GM19438 (cell line): ENCODE results near the gene POU1F1.
"Not testable (repeated sequence)": the region's sequence is repeated elsewhere in the genome, so short reads cannot be mapped to it uniquely, and the experiment has no call there.

Experiments
- ATAC-seq: cut with Tn5 transposase; IDR thresholded peaks from one replicate; pipeline ENCODE4 v1.9.1; 2021; ENCODE audit warnings: low read depth; ENCODE audit not compliant: unreplicated experiment

The POU1F1 gene

DNA sequence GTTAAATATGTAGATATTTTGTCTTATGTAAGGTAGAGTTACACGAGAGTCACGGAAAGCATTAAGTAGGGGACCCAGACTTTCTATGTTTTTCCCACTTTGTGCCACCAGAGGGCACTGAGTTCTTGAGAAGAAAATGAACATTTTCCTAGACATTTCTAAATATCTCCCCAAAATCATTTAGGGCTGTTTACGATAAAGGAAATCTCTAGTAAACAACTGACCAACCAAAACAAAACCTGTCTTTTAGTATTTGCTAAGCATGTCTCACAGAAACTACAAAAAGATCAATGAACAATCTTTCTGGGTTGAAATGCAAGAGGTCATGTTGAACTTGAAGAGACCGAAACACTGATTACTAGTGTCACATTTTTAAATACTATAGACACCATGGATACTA is 16.1 kb downstream of the POU1F1 start:
- peak; percentile 60 for ATAC-seq

DNA sequence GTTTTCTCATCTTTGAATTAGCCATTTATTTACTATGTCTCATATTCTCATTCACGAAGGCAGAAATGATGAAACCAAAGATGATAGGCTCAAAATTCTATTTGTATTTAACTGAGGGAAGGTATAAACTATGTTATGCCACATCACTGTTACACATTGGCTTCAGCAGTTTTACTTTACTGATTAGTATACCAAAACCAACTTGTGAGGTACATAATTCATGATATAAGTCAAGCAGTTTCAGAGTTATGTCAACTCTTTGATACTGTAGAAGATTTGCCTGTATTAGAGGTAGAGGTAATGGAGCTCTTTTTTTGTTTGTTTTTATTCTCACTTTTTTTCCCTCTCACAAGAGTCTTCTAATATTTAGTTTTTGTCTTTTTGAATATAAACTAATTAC is 26.4 kb downstream of the POU1F1 start:
- no peak for ATAC-seq

DNA sequence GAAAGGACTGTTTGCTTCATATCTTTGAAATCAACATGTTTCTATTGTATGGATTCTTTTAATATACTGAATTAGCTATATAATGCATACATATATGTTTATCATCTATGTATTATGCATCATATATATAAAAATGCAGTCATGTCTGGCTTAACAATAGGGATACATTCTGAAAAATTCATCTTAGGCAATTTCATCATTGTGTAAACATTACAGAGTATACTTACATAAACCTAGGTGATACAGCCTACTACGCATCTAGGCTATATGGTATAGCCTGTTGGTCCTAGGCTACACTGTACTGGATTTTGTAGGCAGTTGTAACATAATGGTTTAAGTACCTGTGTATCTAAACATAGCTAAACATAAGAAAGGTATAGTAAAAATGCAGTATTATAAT is 27.6 kb downstream of the POU1F1 start:
- no peak for ATAC-seq

DNA sequence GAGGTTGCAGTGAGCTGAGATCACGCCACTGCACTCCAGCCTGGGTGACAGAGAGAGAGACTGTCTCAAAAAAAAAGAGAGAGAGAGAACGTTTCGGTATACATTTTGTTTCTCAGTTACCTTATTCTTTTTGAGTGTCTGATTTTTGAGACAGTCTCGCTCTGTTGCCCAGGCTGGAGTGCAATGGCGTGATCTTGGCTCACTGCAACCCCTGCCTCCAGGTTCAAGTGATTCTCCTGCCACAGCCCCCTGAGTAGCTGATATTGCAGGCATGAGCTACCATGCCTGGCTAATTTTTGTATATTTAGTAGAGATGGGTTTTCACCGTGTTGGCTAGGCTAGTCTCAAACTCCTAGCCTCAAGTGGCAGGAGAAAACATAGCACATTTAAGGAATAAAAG is 28.2 kb downstream of the POU1F1 start:
- ATAC-seq, result not testable (repeated sequence)

DNA sequence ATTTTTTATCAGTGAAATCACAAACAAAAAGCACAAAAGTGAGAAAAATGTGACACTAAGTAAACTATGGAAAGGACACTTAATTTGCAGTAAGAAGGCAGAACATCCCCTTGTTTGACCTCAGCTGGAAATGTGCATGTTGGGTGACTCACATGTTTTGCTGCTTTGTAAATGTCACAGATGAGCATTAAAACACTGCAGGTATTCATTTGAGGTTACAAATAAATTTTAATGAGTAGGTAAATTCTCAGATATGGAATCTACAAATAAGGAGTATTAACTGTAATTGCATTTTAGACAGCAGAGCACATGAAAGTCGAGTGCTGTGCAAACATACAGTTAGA is 29.0 kb downstream of the POU1F1 start:
- no peak for ATAC-seq

DNA sequence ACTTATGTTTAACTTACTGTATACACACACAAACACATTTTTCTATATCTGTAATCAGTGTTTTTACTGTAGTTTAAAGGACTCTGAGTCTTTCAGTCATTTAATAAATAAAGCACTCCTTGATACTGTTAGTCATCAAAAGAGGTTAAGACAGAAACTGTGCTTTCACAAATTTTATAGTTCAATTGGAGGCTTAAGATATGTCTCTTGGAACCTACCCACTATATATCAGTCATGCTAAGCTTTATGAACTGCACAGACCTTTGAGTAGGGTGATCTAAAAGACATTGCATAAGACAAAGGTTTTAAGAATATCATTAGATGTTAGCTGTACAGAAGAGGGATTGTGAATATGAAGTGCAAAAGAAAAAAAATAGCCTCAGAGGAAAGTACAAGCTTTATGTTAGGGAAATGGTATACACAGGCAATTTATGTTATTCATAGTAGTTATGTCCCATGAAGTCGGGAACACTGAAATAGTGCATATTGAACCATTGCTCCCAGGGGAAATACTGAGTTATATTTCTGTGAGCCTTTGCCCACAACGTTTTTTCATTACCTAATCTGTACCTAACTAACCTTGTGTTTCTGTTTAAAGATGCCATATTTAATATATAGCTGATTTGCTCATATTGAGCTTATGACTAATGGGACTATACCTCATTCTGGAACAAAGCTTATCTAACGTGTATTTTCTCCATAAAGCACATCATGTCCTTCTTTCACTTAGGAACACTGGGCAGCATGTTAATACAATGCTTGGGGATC is 29.5 kb downstream of the POU1F1 start:
- no peak for ATAC-seq

DNA sequence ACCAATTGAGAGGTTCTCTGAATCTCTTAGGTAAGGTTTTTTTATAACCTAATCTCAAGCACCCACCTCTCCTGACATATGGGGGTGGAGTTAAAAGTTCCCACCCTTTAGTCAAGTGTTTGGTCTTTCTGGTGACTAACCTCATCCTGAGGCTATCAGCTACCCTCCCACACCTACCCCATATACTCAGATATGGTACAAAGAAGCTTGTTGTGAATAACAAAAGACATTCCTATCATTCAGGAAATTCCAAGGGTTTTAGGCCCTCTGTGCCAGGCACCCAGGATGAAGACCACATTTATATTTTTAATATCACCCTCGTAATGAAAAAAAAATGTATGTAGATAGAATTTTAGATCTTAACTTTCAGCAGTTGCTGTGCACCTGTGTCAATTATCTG is 40.3 kb downstream of the POU1F1 start:
- ATAC-seq, result no peak

DNA sequence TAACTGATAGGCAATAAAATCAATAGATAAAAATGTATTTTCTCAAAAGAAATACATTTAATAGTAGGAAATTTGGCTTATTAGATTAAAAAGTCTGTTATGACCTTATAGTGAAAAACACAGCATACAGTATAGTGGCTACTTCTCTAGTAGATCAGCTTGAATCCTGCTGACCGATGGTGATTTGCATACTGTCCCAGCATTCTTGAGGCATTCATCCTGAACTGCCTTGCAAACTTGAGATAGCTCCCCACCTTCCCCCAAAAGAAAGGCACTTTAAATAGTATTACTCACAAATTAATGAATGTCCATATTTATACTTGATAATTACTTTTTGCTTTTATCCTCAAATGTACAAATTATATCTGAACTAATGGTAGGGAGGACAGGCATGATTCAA is 42.6 kb downstream of the POU1F1 start:
- no peak for ATAC-seq

DNA sequence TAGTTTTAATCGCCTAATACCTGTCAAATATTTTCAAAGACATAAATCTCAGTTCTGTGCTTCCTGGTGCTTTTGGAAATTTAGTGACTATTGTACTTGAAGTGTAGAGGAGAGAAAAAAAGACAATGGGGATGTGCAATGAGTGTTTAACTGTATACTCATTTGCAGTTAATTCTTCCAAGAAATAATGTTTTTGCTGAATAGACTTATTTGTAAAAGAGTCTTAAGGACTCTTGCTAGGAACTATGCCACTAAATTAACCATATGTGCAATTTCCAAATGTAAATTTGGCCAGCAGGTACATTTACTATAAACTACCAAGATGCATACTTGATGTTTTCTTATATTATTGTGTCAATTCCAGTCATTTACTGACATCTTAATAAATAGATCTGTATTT is 47.3 kb downstream of the POU1F1 start:
- no peak for ATAC-seq

DNA sequence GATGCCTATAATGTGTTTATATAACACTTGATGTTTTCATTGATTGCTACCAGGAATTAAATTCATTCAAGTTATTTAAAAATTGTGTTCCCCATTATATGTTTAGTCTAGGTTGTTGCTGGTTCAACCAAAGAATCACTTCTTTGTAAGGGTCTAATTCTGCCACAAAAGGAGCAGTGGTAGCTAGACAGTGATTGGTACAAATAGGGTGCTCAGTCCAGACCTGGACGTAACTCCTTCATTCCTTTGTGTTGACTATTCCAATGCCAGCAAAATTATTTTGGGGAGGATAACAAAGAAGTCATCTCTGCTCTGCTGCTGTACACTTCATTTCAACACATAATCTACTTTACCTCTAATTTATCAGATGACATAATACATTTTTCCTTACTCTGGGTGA is 48.1 kb downstream of the POU1F1 start:
- no peak for ATAC-seq

DNA sequence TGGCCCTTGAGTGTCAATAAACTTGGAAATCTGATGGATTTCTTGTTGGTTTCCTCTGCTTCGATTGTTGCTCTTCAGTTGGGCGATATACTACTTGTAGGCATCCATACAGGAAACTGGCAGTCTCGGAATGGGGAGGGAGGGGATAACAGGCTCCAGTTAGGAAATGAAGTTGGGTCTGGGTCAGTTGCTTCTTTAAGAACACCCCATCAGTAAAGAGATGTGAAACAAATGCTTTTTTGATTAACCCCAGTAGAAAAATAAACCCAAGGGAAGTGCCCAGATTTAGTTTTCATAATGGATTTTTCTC is 48.6 kb downstream of the POU1F1 start:
- peak; percentile 3 for ATAC-seq

DNA sequence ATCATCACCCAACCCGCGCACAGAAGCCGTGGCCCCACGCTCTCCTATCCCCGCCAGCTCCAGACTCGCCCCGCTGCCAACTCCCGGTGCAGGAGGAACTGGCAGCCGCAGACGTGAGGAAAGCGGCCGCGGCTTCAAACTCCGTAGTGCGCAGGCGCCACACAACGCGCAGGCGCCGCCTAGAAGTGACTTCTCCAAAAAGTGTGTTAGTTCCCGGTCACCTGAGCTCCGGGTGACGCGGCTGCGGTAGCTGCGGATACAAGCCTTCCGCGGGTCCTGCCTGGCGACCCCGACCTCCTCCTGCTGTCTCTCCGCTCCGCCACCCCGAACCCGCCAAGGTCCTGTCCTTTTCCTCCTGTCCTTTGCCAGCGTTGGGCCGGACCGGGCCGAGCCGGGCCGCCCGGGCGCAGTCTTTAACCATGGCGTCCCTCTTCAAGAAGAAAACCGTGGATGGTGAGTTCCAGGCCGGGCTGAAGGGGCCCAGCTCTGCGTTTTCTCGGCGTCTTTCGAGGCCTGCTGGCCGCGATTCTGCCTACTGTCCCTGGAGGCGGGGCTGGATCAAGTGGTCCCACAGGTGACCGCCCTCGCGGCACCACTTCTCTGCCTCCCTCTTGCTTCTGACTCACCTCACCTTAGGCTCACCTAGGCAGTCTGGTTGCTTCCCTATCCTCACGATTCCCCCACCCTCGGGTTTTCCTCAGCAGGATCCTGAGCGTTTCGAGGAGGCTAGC is 49.1 kb downstream of the POU1F1 start, which contains the start of gene CHMP2B:
Gene CHMP2B, plus strand, starts transcription at position 206 of the 731 bp plus-strand sequence. Its CDS starts 214 bp downstream, at position 420.
- peak; percentile 94 for ATAC-seq

DNA sequence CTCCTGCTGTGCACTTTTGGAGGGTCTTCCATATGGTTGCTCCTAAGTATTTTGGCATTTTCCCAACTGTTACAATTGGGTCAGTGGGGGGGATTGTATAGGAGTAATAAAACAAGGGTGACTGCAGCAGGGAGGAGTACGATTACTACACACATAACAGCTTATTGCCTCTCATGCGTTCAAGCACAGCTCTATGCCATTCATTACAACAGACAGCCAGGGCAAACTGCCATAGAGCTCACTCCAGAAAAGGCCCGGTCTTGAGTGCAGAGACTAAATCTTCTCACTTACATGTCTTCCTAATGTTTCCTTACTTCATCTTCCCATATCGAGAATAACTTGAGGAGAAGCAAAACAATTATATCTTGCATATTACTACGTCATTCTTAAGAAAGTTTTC is 50.7 kb downstream of the POU1F1 start:
- ATAC-seq, result no peak

DNA sequence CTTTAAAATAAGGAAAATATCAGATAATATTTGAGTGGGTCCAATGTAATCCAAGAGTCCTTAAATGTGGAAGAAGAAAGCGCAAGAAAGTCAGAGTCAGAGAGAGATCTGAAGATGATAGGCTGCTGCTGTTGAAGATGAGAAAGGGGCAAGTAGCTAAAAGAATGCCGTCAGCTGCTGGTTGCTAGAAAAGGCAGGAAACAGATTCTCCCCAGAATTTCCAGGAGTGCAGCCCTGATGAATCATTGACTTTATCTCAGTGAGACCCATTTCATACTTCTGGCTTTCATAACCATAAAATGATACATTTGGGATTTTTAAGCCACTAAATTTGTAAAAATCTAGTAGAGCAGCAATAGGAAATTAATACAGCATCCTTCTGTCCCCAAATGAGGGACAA is 56.8 kb downstream of the POU1F1 start:
- no peak for ATAC-seq

DNA sequence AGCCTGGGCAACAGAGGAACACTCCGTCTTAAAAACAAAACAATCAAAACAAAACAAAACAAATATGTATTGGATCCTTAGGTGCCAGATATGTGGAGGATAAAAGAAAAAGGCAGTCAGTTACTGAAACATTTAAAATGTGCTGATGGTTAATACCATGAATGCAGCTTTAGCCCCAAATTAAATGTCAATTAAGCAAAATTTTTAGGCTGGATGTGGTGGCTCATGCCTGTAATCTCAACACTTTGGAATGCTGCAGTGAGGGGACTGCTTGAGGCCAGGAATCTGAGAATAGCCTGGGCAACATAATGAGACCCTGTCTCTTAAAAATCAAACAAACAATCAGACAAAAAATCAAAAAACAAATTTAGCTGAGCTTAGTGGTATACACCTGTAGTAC is 57.8 kb downstream of the POU1F1 start:
- ATAC-seq, result no peak
